Measurements from ENCODE around the gene GRB7. TPM values are rescaled to one million over a fixed set of nuclear protein-coding genes. Genes with fewer than 3 reads are reported as not detected.

Gene GRB7
- total and polyA plus RNA-seq, 9 of the 15 experiments (the other 6 are each of a cell fraction or from before 2014, with no cell fraction given), result 0.04 to 6.2 (median 2.2) TPM

DNA sequence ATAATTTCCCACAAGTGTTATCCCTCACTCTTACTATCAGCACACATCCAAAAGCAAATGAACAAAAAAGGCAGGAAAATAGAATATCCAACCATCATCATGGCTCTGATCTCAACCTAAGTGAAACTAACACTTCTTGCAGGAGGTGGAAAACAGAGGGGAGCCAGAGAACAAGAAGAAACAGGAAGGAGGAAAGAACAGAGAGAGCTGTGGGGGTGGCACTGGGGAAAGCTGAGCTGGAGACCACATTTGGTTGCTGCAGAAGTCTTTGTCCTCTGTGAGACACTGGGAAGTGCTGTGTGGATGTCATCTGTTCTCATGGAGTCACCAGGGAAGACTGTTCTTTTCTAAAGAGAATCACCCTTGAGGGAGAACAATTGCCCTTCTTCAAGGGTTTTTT is 34.7 kb downstream of the GRB7 start (continued):
- TF ChIP-seq TOE1 (IDR thresholded peaks at IDR 0.05; ENCODE audit: borderline replicate concordance) (no peak), TOE1 (CRISPR knock-in tag; IDR thresholded peaks at IDR 0.05; ENCODE audit: borderline replicate concordance, low read depth) (no peak)

DNA sequence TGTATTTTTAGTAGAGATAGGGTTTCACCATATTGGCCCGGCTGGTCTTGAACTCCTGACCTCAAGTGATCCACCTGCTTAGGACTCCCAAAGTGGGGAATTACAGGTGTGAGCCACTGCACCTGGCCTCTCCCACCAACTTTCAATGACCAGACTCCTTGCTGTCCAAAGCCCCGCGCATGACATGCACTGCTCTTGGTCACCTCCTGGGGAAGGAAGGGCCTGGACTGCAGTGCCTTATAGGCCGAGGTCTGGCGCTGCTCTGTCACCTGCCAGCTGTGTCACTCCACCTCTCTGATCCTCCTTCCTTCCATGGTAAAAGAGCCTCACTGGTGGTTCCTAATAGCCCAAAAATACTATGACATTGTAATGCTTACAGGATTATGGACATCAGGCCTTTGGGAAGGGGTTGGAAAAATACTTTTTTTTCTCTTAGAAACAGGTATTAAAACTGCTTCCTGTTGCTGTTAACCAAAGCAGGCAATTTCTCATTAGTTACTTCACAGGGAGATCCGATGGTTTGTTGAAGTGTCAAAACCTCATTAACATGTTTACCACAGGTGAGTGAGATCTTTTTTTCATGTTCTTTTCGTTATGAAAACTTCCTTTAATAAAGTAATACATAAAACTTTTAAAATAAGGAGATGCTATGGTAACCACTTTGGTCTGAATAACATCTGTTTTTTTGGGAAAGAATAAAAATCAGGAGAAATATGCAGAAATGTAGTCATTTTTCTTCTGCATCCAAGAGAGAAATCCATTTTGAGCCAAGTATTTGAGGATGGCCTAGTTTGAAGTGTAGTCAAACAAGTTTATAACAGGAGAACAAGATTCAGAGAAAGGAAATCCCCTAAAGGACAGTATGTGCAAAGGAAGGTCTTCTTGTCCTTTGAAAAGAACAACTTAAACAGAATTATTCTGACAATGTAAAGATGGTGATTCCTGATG is 35.5 kb downstream of the GRB7 start:
- Histone ChIP-seq H3K9ac (ENCODE audit: insufficient read depth in 1 of 2, low read depth in 2 of 2, low read length in 2 of 2) (no peak overlapping the region), H3K79me2 (ENCODE audit: control insufficient read depth, insufficient read depth, low read length) (no peaks in the 10 kb centered on the region), H3K27ac (ENCODE audit: extremely low read depth, low read depth, low read length) (no peak overlapping the region), H3K9me1 (ENCODE audit: control insufficient read depth, insufficient read depth, low read length) (no peaks in the 10 kb centered on the region), H3K4me2 (ENCODE audit: insufficient read depth, low read length) (no peak overlapping the region), H3K9me3 (replicated peaks; ENCODE audit: control insufficient read depth, insufficient read depth, low read depth, low read length) (no peaks in the 10 kb centered on the region), H2AFZ (ENCODE audit: low read depth, low read length) (no peak overlapping the region), H4K20me1 (replicated peaks; ENCODE audit: control insufficient read depth, insufficient read depth, low read length) (no peaks in the 10 kb centered on the region), H3K36me3 (ENCODE audit: control insufficient read depth, insufficient read depth, low read length) (no peaks in the 10 kb centered on the region), H3K4me1 (replicated peaks in 1 of 2; ENCODE audit: control insufficient read depth in 2 of 2, insufficient read depth in 2 of 2, low read length in 2 of 2) (no peaks in the 10 kb centered on the region), H3K4me3 (no peak overlapping the region), H3K27me3 (ENCODE audit: control insufficient read depth in 2 of 2, insufficient read depth in 2 of 2, low read length in 2 of 2) (peaks cover 20 to 30% of the 10 kb centered on the region in 2 experiments)
- in situ Hi-C loops (cut with MboI), result no loop called here
- WGBS (ENCODE audit: insufficient coverage, low coverage, missing lambda C conversion rate), result 14% methylated on average over 7 of the region's 7 CpGs
- ATAC-seq (peak; percentile 67), FAIRE-seq (no peak), DNase-seq (ENCODE audit: extremely low read depth in 1 of 4, low spot score in 3 of 4) (no peak)
- intact Hi-C loops (cut with micrococcal nuclease), result no loop called here
- no TSS peak for BruUV-seq (replicated peaks)
- POLR2A ChIA-PET, result interaction anchor here (0.6 to 1.2 kb wide), 3 partner anchors 17 to 392 kb away, joined by 3 read pairs; no protein-coding TSS in a partner anchor
- CTCF ChIA-PET (ENCODE audit: low intra/inter-chr PET ratio), result no interaction called here
- TF ChIP-seq FOS (IDR thresholded peaks at IDR 0.05; ENCODE audit: extremely low read depth, insufficient read length), result no peak
- TF ChIP-seq RBM22 (IDR thresholded peaks at IDR 0.05; ENCODE audit: low read depth, low read length, poor library complexity, severe bottlenecking), result no peak
- TF ChIP-seq CREB1 (IDR thresholded peaks at IDR 0.05), result no peak
- no peak for TF ChIP-seq CREB1 (CRISPR knock-in tag; IDR thresholded peaks at IDR 0.05)
- no peak for TF ChIP-seq CEBPB (tag; IDR thresholded peaks at IDR 0.05)
- TF ChIP-seq NFE2 (IDR thresholded peaks at IDR 0.05; ENCODE audit: low read depth), result no peak
- no peak for TF ChIP-seq ZNF24 (IDR thresholded peaks at IDR 0.05)
- TF ChIP-seq, protein P1, sequence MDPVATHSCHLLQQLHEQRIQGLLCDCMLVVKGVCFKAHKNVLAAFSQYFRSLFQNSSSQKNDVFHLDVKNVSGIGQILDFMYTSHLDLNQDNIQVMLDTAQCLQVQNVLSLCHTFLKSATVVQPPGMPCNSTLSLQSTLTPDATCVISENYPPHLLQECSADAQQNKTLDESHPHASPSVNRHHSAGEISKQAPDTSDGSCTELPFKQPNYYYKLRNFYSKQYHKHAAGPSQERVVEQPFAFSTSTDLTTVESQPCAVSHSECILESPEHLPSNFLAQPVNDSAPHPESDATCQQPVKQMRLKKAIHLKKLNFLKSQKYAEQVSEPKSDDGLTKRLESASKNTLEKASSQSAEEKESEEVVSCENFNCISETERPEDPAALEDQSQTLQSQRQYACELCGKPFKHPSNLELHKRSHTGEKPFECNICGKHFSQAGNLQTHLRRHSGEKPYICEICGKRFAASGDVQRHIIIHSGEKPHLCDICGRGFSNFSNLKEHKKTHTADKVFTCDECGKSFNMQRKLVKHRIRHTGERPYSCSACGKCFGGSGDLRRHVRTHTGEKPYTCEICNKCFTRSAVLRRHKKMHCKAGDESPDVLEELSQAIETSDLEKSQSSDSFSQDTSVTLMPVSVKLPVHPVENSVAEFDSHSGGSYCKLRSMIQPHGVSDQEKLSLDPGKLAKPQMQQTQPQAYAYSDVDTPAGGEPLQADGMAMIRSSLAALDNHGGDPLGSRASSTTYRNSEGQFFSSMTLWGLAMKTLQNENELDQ (CRISPR knock-in tag; IDR thresholded peaks at IDR 0.05; ENCODE audit: borderline replicate concordance), result no peak
- peak; percentile 25 to 47; a peak in 1 of 4 replicates for TF ChIP-seq NRF1 (conservative IDR thresholded peaks at IDR 0.05 in 1 of 2, IDR thresholded peaks at IDR 0.05 in 1 of 2)
- TF ChIP-seq RUNX1 (IDR thresholded peaks at IDR 0.05; ENCODE audit: low read depth), result no peak
- no peak for TF ChIP-seq ZNF408 (CRISPR knock-in tag; IDR thresholded peaks at IDR 0.05; ENCODE audit: low read depth)
- no peak for TF ChIP-seq HDAC1 (IDR thresholded peaks at IDR 0.05)
- no peak for TF ChIP-seq RBM15 (IDR thresholded peaks at IDR 0.05; ENCODE audit: insufficient read depth, low read length)
- no peak for TF ChIP-seq SMARCE1 (IDR thresholded peaks at IDR 0.05)
- TF ChIP-seq, protein P2, sequence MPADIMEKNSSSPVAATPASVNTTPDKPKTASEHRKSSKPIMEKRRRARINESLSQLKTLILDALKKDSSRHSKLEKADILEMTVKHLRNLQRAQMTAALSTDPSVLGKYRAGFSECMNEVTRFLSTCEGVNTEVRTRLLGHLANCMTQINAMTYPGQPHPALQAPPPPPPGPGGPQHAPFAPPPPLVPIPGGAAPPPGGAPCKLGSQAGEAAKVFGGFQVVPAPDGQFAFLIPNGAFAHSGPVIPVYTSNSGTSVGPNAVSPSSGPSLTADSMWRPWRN (IDR thresholded peaks at IDR 0.05; ENCODE audit: low read depth), result no peak
- no peak for TF ChIP-seq LEF1 (IDR thresholded peaks at IDR 0.05)

Measured in K562 (cell line).